ENCODE results near the gene AP3M1. TPM values are rescaled to one million over a fixed set of nuclear protein-coding genes. Genes with fewer than 3 reads are reported as not detected.
A peak's percentile ranks its signal among the peaks of the same experiment; 100 is the strongest.

Gene AP3M1
- polyA plus RNA-seq, 3 donors from 2014 or later: 22.1 to 44.3 (median 39.8) TPM

GRCh38 chr10:74079028-74079935 lies 71.3 kb downstream of the AP3M1 start:
- H3K27me3 Mint-ChIP-seq (ENCODE audit: low read depth in 3 of 3): peaks cover 0 to 6% (median 0%) of the 10 kb centered on the region in 3 donors
- H3K4me3 Mint-ChIP-seq: peak overlapping the region; percentile 63 to 86 (median 77)
- no peaks in the 10 kb centered on the region for H3K9me3 Mint-ChIP-seq
- H3K4me1 Mint-ChIP-seq: peaks cover 47 to 61% of the 10 kb centered on the region in 2 donors
- no peak for DNase-seq
- H3K27ac Mint-ChIP-seq: peak overlapping the region; percentile 45 to 96 (median 88)
- H3K36me3 Mint-ChIP-seq: peaks cover 10 to 26% (median 10%) of the 10 kb centered on the region in 3 donors

GRCh38 chr10:74078037-74078436 lies 72.6 kb downstream of the AP3M1 start:
- Mint-ChIP-seq H3K9me3 (no peaks in the 10 kb centered on the region), H3K4me1 (peaks cover 47 to 61% of the 10 kb centered on the region in 2 donors), H3K36me3 (peaks cover 10 to 32% (median 16%) of the 10 kb centered on the region in 3 donors), H3K4me3 (peak overlapping the region; percentile 62 to 86 (median 77)), H3K27me3 (ENCODE audit: low read depth in 3 of 3) (peaks cover 0 to 6% (median 0%) of the 10 kb centered on the region in 3 donors), H3K27ac (peak overlapping the region; percentile 45 to 96 (median 88))
- DNase-seq: peak; percentile 41 to 63 (median 44)

- Mint-ChIP-seq H3K9me3 (no peaks in the 10 kb centered on the region), H3K36me3 (peaks cover 12 to 38% (median 17%) of the 10 kb centered on the region in 3 donors), H3K27ac (peak overlapping the region in 2 of 6 donors; percentile 55 to 68), H3K4me1 (peaks cover 50 to 61% of the 10 kb centered on the region in 2 donors), H3K27me3 (ENCODE audit: low read depth in 3 of 3) (peaks cover 0 to 6% (median 0%) of the 10 kb centered on the region in 3 donors), H3K4me3 (peak overlapping the region in 4 of 5 donors; percentile 3 to 71 (median 17))
- DNase-seq: no peak
These were observed 73.2 kb downstream of the AP3M1 start for GRCh38 chr10:74077416-74077815.

- no peak overlapping the region for H3K4me3 Mint-ChIP-seq
- no peaks in the 10 kb centered on the region for H3K9me3 Mint-ChIP-seq
- H3K27me3 Mint-ChIP-seq (ENCODE audit: low read depth in 3 of 3): peaks cover 0 to 6% (median 0%) of the 10 kb centered on the region in 3 donors
- no peak for DNase-seq
- peaks cover 50 to 61% of the 10 kb centered on the region in 2 donors for H3K4me1 Mint-ChIP-seq
- H3K36me3 Mint-ChIP-seq: peaks cover 14 to 39% (median 17%) of the 10 kb centered on the region in 3 donors
- H3K27ac Mint-ChIP-seq: no peak overlapping the region
These were observed 73.7 kb downstream of the AP3M1 start for GRCh38 chr10:74076961-74077360.

- H3K4me1 Mint-ChIP-seq: peaks cover 48 to 58% of the 10 kb centered on the region in 2 donors
- no peaks in the 10 kb centered on the region for H3K9me3 Mint-ChIP-seq
- no peak overlapping the region for H3K4me3 Mint-ChIP-seq
- peaks cover 18 to 44% (median 22%) of the 10 kb centered on the region in 3 donors for H3K36me3 Mint-ChIP-seq
- H3K27ac Mint-ChIP-seq: peak overlapping the region in 1 of 6 donors; percentile 18
- peaks cover 0 to 6% (median 0%) of the 10 kb centered on the region in 3 donors for H3K27me3 Mint-ChIP-seq (ENCODE audit: low read depth in 3 of 3)
- no peak for DNase-seq
These were observed 74.7 kb downstream of the AP3M1 start for GRCh38 chr10:74075906-74076305.

- H3K27ac Mint-ChIP-seq: no peak overlapping the region
- no peaks in the 10 kb centered on the region for H3K27me3 Mint-ChIP-seq (ENCODE audit: low read depth in 3 of 3)
- peaks cover 27 to 46% of the 10 kb centered on the region in 2 donors for H3K4me1 Mint-ChIP-seq
- no peaks in the 10 kb centered on the region for H3K9me3 Mint-ChIP-seq
- DNase-seq: no peak
- no peak overlapping the region for H3K4me3 Mint-ChIP-seq
- H3K36me3 Mint-ChIP-seq: peaks cover 18 to 52% (median 25%) of the 10 kb centered on the region in 3 donors
These were observed 78.1 kb downstream of the AP3M1 start for GRCh38 chr10:74072503-74072902.

GRCh38 chr10:74071157-74071556 lies 79.5 kb downstream of the AP3M1 start:
- no peak overlapping the region for H3K4me3 Mint-ChIP-seq
- DNase-seq: no peak
- H3K27ac Mint-ChIP-seq: peak overlapping the region in 1 of 6 donors; percentile 32
- no peaks in the 10 kb centered on the region for H3K27me3 Mint-ChIP-seq (ENCODE audit: low read depth in 3 of 3)
- H3K4me1 Mint-ChIP-seq: peaks cover 21 to 32% of the 10 kb centered on the region in 2 donors
- H3K9me3 Mint-ChIP-seq: no peaks in the 10 kb centered on the region
- peaks cover 18 to 43% (median 25%) of the 10 kb centered on the region in 3 donors for H3K36me3 Mint-ChIP-seq

Other genes with a start within 250 kb of the AP3M1 start
- under 1 TPM in 1 of 3 donors, not detected in 2; 0.08 TPM for gene PLAU, start 239.7 kb downstream of the AP3M1 start, polyA plus RNA-seq
- 10 to 100 TPM; 38.6 to 95.0 (median 55.9) TPM for gene VCL, start 152.7 kb downstream of the AP3M1 start, polyA plus RNA-seq
- 10 to 100 TPM; 26.9 to 36.7 (median 28.4) TPM for gene ADK, start 393 bp upstream of the AP3M1 start, polyA plus RNA-seq